GM12892 (cell line): ENCODE measurements around the gene KCNK10.
"Not testable (repeated sequence)": the region's sequence is repeated elsewhere in the genome, so short reads cannot be mapped to it uniquely, and the experiment has no call there.

Experiments
- POLR2A ChIP-seq: IDR thresholded peaks from 2 replicates; pipeline ENCODE4 v1.6.1; 2011; ENCODE audit warnings: low read depth, low read length, control low read depth
- POLR2AphosphoS5 ChIP-seq: IDR thresholded peaks from 2 replicates; pipeline ENCODE4 v1.6.1; 2011; ENCODE audit warnings: low read depth, low read length, control low read depth

DNA sequence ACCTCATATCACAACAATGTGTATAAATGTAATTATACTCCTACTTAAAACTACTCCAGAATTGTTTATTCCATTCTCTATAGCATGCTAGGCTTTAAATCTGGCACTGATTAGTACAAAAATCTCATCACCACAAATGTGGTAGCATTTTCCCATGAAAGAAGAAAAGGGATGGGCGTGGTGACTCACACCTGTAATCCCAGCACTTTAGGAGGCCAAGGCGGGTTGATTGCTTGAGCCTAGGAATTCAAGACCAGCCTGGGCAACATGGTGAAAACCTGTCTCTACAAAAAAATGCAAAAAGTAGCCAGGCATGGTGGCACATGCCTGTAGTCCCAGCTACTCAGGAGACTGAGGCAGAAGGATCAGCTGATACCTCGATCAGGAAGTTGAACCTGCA is 61.8 kb downstream of the KCNK10 start:
- not testable (repeated sequence) for TF ChIP-seq POLR2A, POLR2AphosphoS5
